K562 (cell line): ENCODE measurements around the gene FIBP. TPM values are rescaled to one million over a fixed set of nuclear protein-coding genes. Genes with fewer than 3 reads are reported as not detected.

Experiments
- BRD4 ChIP-seq: fragments of 200-600 bp; sonication (generic); IDR thresholded peaks from 2 replicates; pipeline ENCODE4 v1.6.1; 2017; ENCODE audit warnings: inconsistent platforms
- CCAR2 ChIP-seq: fragments of 200-400 bp; formaldehyde crosslinking; IDR thresholded peaks from 2 replicates; pipeline ENCODE4 v1.6.1; 2017; ENCODE audit warnings: mild to moderate bottlenecking, low read depth, low read length
- GTF2E2 ChIP-seq: fragments of 200-800 bp; sonication (Bioruptor generic); IDR thresholded peaks from 2 replicates; pipeline ENCODE4 v1.6.1; 2016; ENCODE audit warnings: missing genetic modification characterization, missing compliant biosample characterization
- HCFC1 ChIP-seq: IDR thresholded peaks from 2 replicates; pipeline ENCODE4 v1.6.1; 2012; ENCODE audit warnings: low read depth, low read length, improper control_type of control experiment
- NCOA4 ChIP-seq: fragments of 450-650 bp; IDR thresholded peaks from 2 replicates; pipeline ENCODE4 v1.6.1; 2018; ENCODE audit warnings: mild to moderate bottlenecking; ENCODE audit not compliant: partially characterized antibody
- NEUROD1 ChIP-seq: fragments of 150-350 bp; IDR thresholded peaks from 2 replicates; pipeline ENCODE4 v1.6.1; 2014; ENCODE audit warnings: borderline replicate concordance, low read length, low read depth; ENCODE audit not compliant: partially characterized antibody
- POLR2A ChIP-seq: fragments of 450-650 bp; conservative IDR thresholded peaks from 2 replicates; pipeline ENCODE4 v1.6.1; 2016
- POLR2AphosphoS2 ChIP-seq: IDR thresholded peaks from 2 replicates; pipeline ENCODE4 v1.6.1; 2012; ENCODE audit warnings: low read length, improper control_type of control experiment
- POLR2B ChIP-seq: fragments of 450-650 bp; IDR thresholded peaks from 2 replicates; pipeline ENCODE4 v1.6.1; 2018; ENCODE audit warnings: low read depth; ENCODE audit not compliant: partially characterized antibody
- POLR2G ChIP-seq: fragments of 200-400 bp; formaldehyde crosslinking; IDR thresholded peaks from 2 replicates; pipeline ENCODE4 v1.6.1; 2017; ENCODE audit warnings: low read depth, mild to moderate bottlenecking, antibody characterized with exemption, low read length, moderate library complexity
- PYGO2 ChIP-seq: fragments of 450-650 bp; IDR thresholded peaks from 2 replicates; pipeline ENCODE4 v1.6.1; 2016; ENCODE audit warnings: mild to moderate bottlenecking, missing genetic modification characterization, moderate library complexity, missing compliant biosample characterization
- RBFOX2 ChIP-seq: fragments of 200-400 bp; formaldehyde crosslinking; IDR thresholded peaks from 2 replicates; pipeline ENCODE4 v1.6.1; 2017; ENCODE audit warnings: low read depth, mild to moderate bottlenecking, low read length, moderate library complexity
- SIX5 ChIP-seq, 2 experiments: IDR thresholded peaks; 2 replicates each; pipeline ENCODE4 v1.6.1; 2011; ENCODE audit warnings: low read length in 2 of 2, borderline replicate concordance in 1 of 2, low read depth in 1 of 2, mild to moderate bottlenecking in 1 of 2, moderate library complexity in 1 of 2; ENCODE audit not compliant: insufficient read depth in 1 of 2
- ZNF197 ChIP-seq: fragments of 200-800 bp; sonication (Bioruptor generic); IDR thresholded peaks from 2 replicates; pipeline ENCODE4 v1.6.1; 2016; ENCODE audit warnings: low read depth, missing genetic modification characterization, missing compliant biosample characterization
- polyA plus RNA-seq, 8 experiments: library from polyadenylated mRNA; depleted of rRNA in 4 of 8; stranded (reverse) in 5 of 8; unstranded in 3 of 8; fragments of >200 nt; fragmentation: Nextera tagmentation in 2 of 8; fragmentation: Illumina TruSeq in 1 of 8; extraction: Ambion mirVana in 2 of 8; extraction: Trizol in 1 of 8; gene quantifications; 2 replicates each; pipeline versions ENCODE4 v1.2.1 to v1.2.3, GENCODE V29; 2011 to 2014; ENCODE audit warnings: inconsistent platforms in 1 of 8, missing spikeins in 1 of 8
- total RNA-seq, 7 experiments: library from RNA; depleted of rRNA in 6 of 7; stranded (reverse); fragments of >200 nt in 6 of 7; fragmentation: Illumina TruSeq in 2 of 7; extraction: Trizol in 2 of 7; gene quantifications; 2 replicates each; pipeline versions ENCODE4 v1.2.1 to v1.2.3, GENCODE V29; 2011 to 2021; ENCODE audit warnings: low replicate concordance in 1 of 7
- TF ChIP-seq, protein P1 (sequence below): fragments of 250-450 bp; sonication (Bioruptor Pico); IDR thresholded peaks from 2 replicates; pipeline ENCODE4 v1.9.0; 2021; ENCODE audit warnings: mild to moderate bottlenecking, inconsistent platforms
- TF ChIP-seq, protein P2 (sequence below): fragments of 150-350 bp; conservative IDR thresholded peaks from 2 replicates; pipeline ENCODE4 v1.6.1; 2014; ENCODE audit warnings: low read length
- TF ChIP-seq, protein P3 (sequence below), 2 experiments: fragments of 450-650 bp; IDR thresholded peaks; 2 replicates each; pipeline ENCODE4 v1.6.1; 2018; ENCODE audit warnings: mild to moderate bottlenecking in 2 of 2, low read depth in 1 of 2; ENCODE audit not compliant: partially characterized antibody in 2 of 2
- TF ChIP-seq, protein P4 (sequence below): fragments of 450-650 bp; IDR thresholded peaks from 2 replicates; pipeline ENCODE4 v1.6.1; 2017; ENCODE audit warnings: mild to moderate bottlenecking, moderate library complexity

FIBP gene
- total and polyA plus RNA-seq, 9 of the 15 experiments (the other 6 are each of a cell fraction or from before 2014, with no cell fraction given), result 41.2 to 79.2 (median 48.6) TPM

DNA sequence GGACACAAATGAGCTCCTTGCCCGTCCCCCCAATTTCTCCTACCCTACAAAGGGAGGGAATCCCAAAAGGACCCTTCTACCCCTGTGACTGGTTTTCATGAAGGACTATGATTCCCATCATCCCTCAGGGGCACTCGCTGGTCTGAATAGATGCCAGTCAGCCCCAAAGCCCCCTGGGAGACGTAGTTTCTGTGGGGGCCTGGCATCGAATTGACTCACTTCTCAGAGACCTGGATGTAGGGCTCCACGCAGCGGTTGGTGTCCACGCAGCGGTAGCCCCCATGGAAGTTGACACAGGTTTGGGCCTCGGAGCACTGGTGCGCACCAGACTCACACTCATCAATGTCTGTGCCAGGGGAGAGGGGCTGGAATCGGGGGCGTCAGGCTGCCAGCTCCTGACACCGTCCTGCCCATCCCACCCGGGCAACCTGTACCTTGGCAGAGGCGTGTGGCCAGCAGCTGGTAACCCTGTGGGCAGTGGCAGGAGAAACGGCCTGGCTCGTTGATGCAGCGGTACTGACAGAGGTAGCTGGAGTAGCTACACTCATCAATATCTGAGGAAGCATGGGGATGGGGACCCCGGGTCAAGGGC, 20.1 kb downstream of the FIBP start (continued):
- peak; percentile 58 for TF ChIP-seq POLR2A
- TF ChIP-seq, protein P1, sequence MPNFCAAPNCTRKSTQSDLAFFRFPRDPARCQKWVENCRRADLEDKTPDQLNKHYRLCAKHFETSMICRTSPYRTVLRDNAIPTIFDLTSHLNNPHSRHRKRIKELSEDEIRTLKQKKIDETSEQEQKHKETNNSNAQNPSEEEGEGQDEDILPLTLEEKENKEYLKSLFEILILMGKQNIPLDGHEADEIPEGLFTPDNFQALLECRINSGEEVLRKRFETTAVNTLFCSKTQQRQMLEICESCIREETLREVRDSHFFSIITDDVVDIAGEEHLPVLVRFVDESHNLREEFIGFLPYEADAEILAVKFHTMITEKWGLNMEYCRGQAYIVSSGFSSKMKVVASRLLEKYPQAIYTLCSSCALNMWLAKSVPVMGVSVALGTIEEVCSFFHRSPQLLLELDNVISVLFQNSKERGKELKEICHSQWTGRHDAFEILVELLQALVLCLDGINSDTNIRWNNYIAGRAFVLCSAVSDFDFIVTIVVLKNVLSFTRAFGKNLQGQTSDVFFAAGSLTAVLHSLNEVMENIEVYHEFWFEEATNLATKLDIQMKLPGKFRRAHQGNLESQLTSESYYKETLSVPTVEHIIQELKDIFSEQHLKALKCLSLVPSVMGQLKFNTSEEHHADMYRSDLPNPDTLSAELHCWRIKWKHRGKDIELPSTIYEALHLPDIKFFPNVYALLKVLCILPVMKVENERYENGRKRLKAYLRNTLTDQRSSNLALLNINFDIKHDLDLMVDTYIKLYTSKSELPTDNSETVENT (CRISPR knock-in tag), result 0 out of 2 replicates have a peak, but pooled peaks have one; percentile 2
- TF ChIP-seq POLR2G, result peak; percentile 78
- no peak for TF ChIP-seq BRD4
- TF ChIP-seq POLR2AphosphoS2, result 0 out of 2 replicates have a peak, but pooled peaks have one; percentile 52
- no peak for TF ChIP-seq NEUROD1
- no peak for TF ChIP-seq ZNF197 (CRISPR knock-in tag)
- TF ChIP-seq POLR2B, result peak; percentile 31
- TF ChIP-seq HCFC1, result peak; percentile 86
- peak; percentile 80 for TF ChIP-seq RBFOX2
- TF ChIP-seq PYGO2 (tag), result no peak
- TF ChIP-seq, protein P2, sequence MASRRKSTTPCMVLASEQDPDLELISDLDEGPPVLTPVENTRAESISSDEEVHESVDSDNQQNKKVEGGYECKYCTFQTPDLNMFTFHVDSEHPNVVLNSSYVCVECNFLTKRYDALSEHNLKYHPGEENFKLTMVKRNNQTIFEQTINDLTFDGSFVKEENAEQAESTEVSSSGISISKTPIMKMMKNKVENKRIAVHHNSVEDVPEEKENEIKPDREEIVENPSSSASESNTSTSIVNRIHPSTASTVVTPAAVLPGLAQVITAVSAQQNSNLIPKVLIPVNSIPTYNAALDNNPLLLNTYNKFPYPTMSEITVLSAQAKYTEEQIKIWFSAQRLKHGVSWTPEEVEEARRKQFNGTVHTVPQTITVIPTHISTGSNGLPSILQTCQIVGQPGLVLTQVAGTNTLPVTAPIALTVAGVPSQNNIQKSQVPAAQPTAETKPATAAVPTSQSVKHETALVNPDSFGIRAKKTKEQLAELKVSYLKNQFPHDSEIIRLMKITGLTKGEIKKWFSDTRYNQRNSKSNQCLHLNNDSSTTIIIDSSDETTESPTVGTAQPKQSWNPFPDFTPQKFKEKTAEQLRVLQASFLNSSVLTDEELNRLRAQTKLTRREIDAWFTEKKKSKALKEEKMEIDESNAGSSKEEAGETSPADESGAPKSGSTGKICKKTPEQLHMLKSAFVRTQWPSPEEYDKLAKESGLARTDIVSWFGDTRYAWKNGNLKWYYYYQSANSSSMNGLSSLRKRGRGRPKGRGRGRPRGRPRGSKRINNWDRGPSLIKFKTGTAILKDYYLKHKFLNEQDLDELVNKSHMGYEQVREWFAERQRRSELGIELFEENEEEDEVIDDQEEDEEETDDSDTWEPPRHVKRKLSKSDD, result no peak
- TF ChIP-seq, protein P3, sequence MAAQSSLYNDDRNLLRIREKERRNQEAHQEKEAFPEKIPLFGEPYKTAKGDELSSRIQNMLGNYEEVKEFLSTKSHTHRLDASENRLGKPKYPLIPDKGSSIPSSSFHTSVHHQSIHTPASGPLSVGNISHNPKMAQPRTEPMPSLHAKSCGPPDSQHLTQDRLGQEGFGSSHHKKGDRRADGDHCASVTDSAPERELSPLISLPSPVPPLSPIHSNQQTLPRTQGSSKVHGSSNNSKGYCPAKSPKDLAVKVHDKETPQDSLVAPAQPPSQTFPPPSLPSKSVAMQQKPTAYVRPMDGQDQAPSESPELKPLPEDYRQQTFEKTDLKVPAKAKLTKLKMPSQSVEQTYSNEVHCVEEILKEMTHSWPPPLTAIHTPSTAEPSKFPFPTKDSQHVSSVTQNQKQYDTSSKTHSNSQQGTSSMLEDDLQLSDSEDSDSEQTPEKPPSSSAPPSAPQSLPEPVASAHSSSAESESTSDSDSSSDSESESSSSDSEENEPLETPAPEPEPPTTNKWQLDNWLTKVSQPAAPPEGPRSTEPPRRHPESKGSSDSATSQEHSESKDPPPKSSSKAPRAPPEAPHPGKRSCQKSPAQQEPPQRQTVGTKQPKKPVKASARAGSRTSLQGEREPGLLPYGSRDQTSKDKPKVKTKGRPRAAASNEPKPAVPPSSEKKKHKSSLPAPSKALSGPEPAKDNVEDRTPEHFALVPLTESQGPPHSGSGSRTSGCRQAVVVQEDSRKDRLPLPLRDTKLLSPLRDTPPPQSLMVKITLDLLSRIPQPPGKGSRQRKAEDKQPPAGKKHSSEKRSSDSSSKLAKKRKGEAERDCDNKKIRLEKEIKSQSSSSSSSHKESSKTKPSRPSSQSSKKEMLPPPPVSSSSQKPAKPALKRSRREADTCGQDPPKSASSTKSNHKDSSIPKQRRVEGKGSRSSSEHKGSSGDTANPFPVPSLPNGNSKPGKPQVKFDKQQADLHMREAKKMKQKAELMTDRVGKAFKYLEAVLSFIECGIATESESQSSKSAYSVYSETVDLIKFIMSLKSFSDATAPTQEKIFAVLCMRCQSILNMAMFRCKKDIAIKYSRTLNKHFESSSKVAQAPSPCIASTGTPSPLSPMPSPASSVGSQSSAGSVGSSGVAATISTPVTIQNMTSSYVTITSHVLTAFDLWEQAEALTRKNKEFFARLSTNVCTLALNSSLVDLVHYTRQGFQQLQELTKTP (IDR thresholded peaks at IDR 0.05; ENCODE audit: low read depth in 1 of 2, partially characterized antibody in 2 of 2), result peak in 1 of 2 experiments; percentile 95
- TF ChIP-seq NCOA4, result no peak
- TF ChIP-seq, protein P4, sequence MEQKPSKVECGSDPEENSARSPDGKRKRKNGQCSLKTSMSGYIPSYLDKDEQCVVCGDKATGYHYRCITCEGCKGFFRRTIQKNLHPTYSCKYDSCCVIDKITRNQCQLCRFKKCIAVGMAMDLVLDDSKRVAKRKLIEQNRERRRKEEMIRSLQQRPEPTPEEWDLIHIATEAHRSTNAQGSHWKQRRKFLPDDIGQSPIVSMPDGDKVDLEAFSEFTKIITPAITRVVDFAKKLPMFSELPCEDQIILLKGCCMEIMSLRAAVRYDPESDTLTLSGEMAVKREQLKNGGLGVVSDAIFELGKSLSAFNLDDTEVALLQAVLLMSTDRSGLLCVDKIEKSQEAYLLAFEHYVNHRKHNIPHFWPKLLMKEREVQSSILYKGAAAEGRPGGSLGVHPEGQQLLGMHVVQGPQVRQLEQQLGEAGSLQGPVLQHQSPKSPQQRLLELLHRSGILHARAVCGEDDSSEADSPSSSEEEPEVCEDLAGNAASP, result no peak
- TF ChIP-seq SIX5 (IDR thresholded peaks at IDR 0.05; ENCODE audit: borderline replicate concordance in 1 of 2, insufficient read depth in 1 of 2, low read depth in 1 of 2, low read length in 2 of 2), result peak; percentile 55 to 57; a peak in 2 of 4 replicates
- TF ChIP-seq CCAR2, result no peak
- no peak for TF ChIP-seq GTF2E2 (tag)
